Panc1 (cell line): ENCODE measurements around the gene CACNA1A. TPM values are rescaled to one million over a fixed set of nuclear protein-coding genes. Genes with fewer than 3 reads are reported as not detected.

Experiments used
- ATAC-seq: fragments of 200-7000 bp; cut with Tn5 transposase; 2 replicates; pipeline ENCODE4 v1.9.1; 2020; ENCODE audit warnings: mild to moderate bottlenecking, moderate library complexity
- Bru-seq: library from RNA; stranded (reverse); fragments of 400-500 nt; gene quantifications from one replicate; lab custom pipeline; 2021; lab: Mats Ljungman, UMichigan
- BruChase-seq, 2 experiments: library from RNA; stranded (reverse); fragments of 400-500 nt; gene quantifications; one replicate each; lab custom pipeline; 2021; lab: Mats Ljungman, UMichigan
- BruUV-seq: library from RNA; stranded (reverse); fragments of 400-500 nt; replicated peaks from 2 replicates; lab custom pipeline; 2021; lab: Mats Ljungman, UMichigan
- CTCF ChIA-PET: fragments of 300-600 bp; sonication (Branson Sonifier 250); formaldehyde crosslinking; loops from one replicate; lab custom pipeline; 2022; ENCODE audit warnings: antibody characterized with exemption; lab: Charles Lee
- POLR2A ChIA-PET: fragments of 300-600 bp; sonication (Branson Sonifier 250); formaldehyde crosslinking; loops from one replicate; lab custom pipeline; 2022; ENCODE audit warnings: antibody characterized with exemption; lab: Charles Lee
- DNase-seq: peaks from one replicate; pipeline ENCODE4 v3.0.0-alpha.2; 2010; ENCODE audit warnings: low read depth, low spot score
- H3K27ac ChIP-seq: 2 replicates; pipeline ENCODE4 v1.5.1; 2011; ENCODE audit warnings: mild to moderate bottlenecking, low read length, inconsistent platforms
- H3K27me3 ChIP-seq: fragments of 200-500 bp; sonication (Bioruptor generic); 2 replicates; pipeline ENCODE4 v1.6.0; 2014; ENCODE audit warnings: low read length, inconsistent platforms; ENCODE audit not compliant: control insufficient read depth, insufficient read depth
- H3K36me3 ChIP-seq: fragments of 200-500 bp; sonication (Bioruptor generic); 2 replicates; pipeline ENCODE4 v1.5.1; 2014; ENCODE audit warnings: inconsistent platforms, mild to moderate bottlenecking, low read length, moderate library complexity; ENCODE audit not compliant: control insufficient read depth, insufficient read depth
- H3K4me1 ChIP-seq: 2 replicates; pipeline ENCODE4 v1.5.1; 2011; ENCODE audit warnings: inconsistent platforms, mild to moderate bottlenecking, low read length, moderate library complexity; ENCODE audit not compliant: control insufficient read depth, insufficient read depth
- H3K4me3 ChIP-seq, 2 experiments: 2 replicates each; pipeline ENCODE4 v1.5.1; 2011 to 2012; ENCODE audit warnings: low read depth in 2 of 2, low read length in 2 of 2, mild to moderate bottlenecking in 2 of 2, inconsistent platforms in 1 of 2, moderate library complexity in 1 of 2
- H3K9me3 ChIP-seq: fragments of 200-500 bp; sonication (Bioruptor generic); 2 replicates; pipeline ENCODE4 v1.5.1; 2014; ENCODE audit warnings: low read depth, mild to moderate bottlenecking, inconsistent platforms, low read length, moderate library complexity; ENCODE audit not compliant: control insufficient read depth, insufficient read depth
- POLR2AphosphoS5 ChIP-seq: IDR thresholded peaks from 2 replicates; pipeline ENCODE4 v1.6.1; 2012; ENCODE audit warnings: mild to moderate bottlenecking, low read depth, low read length, moderate library complexity
- REST ChIP-seq, 2 experiments: IDR thresholded peaks; 2 replicates each; pipeline ENCODE4 v1.6.1; 2011 to 2012; ENCODE audit warnings: low read depth in 2 of 2, control low read depth in 1 of 2, low read length in 1 of 2, mild to moderate bottlenecking in 1 of 2, moderate library complexity in 1 of 2; ENCODE audit not compliant: insufficient read depth in 1 of 2
- SIN3A ChIP-seq: IDR thresholded peaks from 2 replicates; pipeline ENCODE4 v1.6.1; 2012; ENCODE audit warnings: low read depth, mild to moderate bottlenecking, low read length, moderate library complexity, borderline replicate concordance; ENCODE audit not compliant: insufficient read depth
- TCF7L2 ChIP-seq: IDR thresholded peaks from 2 replicates; pipeline ENCODE4 v1.6.1; 2011; ENCODE audit warnings: mild to moderate bottlenecking, low read depth, low read length, inconsistent platforms
- in situ Hi-C: cut with HindIII; loops from 2 replicates; pipeline ENCODE4 v1.10.0; 2016; ENCODE audit warnings: low sequenced_read_pairs, low pct_unique_long_range_greater_than_20kb
- intact Hi-C: fragments of 100-400 bp; cut with micrococcal nuclease; formaldehyde crosslinking; loops from one replicate; pipeline ENCODE4 v1.10.0; 2022; ENCODE audit not compliant: unreplicated experiment
- long read RNA-seq: library from polyadenylated mRNA; unstranded; transcript quantifications from one replicate; pipeline ENCODE4 v2.0.0, GENCODE V29; 2021; ENCODE audit not compliant: unreplicated experiment
- polyA plus RNA-seq: library from polyadenylated mRNA; unstranded; fragments of >200 nt; gene quantifications from one replicate; pipeline ENCODE4 v1.2.1, GENCODE V29; 2012; ENCODE audit warnings: missing spikeins; ENCODE audit not compliant: insufficient read length
- total RNA-seq: library from RNA; stranded (reverse); gene quantifications from one replicate; pipeline ENCODE4 v1.2.1, GENCODE V29; 2021; ENCODE audit not compliant: unreplicated experiment
- TF ChIP-seq, protein P1 (sequence below): fragments of 450-650 bp; IDR thresholded peaks from 2 replicates; pipeline ENCODE4 v1.5.1; 2017; ENCODE audit warnings: mild to moderate bottlenecking

The CACNA1A gene
- 0.51 TPM for total RNA-seq
- 1.1 TPM for polyA plus RNA-seq
- percentile 12 among the genes with signal in this experiment for Bru-seq, nascent RNA
- BruChase-seq, experiment 1, labeled RNA remaining after a 2-hour chase = percentile 9 among the genes with signal in this experiment
- BruChase-seq, experiment 2, labeled RNA remaining after a 6-hour chase = percentile 12 among the genes with signal in this experiment
- long read RNA-seq, partial matches to known transcripts = 0 of 1 reads
- long read RNA-seq, other reads (novel, unspliced or antisense) = 0 of 1 reads

DNA sequence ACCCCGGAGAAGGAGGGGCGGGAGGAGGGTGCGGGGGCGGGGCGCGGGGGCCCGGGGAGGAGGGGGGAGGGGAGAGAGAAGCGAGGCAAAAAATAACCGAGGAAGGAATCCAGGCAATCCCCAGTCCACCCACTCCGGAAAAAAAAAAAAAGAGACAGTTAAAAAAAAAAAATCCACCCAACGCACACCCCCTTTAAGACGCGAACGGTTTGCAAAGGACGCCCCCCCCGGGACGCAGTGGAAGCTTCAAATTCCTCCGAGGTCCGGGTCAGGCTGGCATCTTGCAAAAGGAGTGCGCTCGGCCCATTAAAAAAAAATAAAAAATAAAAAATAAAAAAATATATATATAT is at the start of gene CACNA1A:
TSS of gene CACNA1A (minus strand) at position 9 of the 350 bp plus-strand sequence. CDS start 255 bp downstream, outside the sequence.
- Histone ChIP-seq H3K4me1 (no peaks in the 10 kb centered on the region), H3K27ac (no peak within 1 kb of the TSS), H3K9me3 (no peaks in the 10 kb centered on the region), H3K4me3 (no peak within 1 kb of the TSS), H3K36me3 (no peaks in the 10 kb centered on the region), H3K27me3 (peaks cover 25% of the 10 kb centered on the region)
- intact Hi-C loops (no loop called here), in situ Hi-C loops (no loop called here)
- TF ChIP-seq TCF7L2 = no peak
- TF ChIP-seq REST (IDR thresholded peaks at IDR 0.05; ENCODE audit: insufficient read depth in 1 of 2, low read depth in 2 of 2, low read length in 1 of 2) = no peak
- TF ChIP-seq, protein P1, sequence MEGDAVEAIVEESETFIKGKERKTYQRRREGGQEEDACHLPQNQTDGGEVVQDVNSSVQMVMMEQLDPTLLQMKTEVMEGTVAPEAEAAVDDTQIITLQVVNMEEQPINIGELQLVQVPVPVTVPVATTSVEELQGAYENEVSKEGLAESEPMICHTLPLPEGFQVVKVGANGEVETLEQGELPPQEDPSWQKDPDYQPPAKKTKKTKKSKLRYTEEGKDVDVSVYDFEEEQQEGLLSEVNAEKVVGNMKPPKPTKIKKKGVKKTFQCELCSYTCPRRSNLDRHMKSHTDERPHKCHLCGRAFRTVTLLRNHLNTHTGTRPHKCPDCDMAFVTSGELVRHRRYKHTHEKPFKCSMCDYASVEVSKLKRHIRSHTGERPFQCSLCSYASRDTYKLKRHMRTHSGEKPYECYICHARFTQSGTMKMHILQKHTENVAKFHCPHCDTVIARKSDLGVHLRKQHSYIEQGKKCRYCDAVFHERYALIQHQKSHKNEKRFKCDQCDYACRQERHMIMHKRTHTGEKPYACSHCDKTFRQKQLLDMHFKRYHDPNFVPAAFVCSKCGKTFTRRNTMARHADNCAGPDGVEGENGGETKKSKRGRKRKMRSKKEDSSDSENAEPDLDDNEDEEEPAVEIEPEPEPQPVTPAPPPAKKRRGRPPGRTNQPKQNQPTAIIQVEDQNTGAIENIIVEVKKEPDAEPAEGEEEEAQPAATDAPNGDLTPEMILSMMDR = no peak
- no peak for TF ChIP-seq SIN3A
- no peak for TF ChIP-seq POLR2AphosphoS5
- CTCF ChIA-PET = no interaction called here
- ATAC-seq (no peak), DNase-seq (no peak)
- POLR2A ChIA-PET = no interaction called here
- no TSS peak for BruUV-seq

- H3K9me3 ChIP-seq = no peaks in the 10 kb centered on the region
- ChIA-PET POLR2A (no interaction called here), CTCF (no interaction called here)
- TF ChIP-seq REST (IDR thresholded peaks at IDR 0.05; ENCODE audit: insufficient read depth in 1 of 2, low read depth in 2 of 2, low read length in 1 of 2) = no peak
- no peak for TF ChIP-seq TCF7L2
- no peak for TF ChIP-seq SIN3A
- TF ChIP-seq, protein P1 = no peak
- TF ChIP-seq POLR2AphosphoS5 = no peak
- H3K27me3 ChIP-seq = no peaks in the 10 kb centered on the region; the same call in 1 of the 2 replicates
- in situ Hi-C loops = no loop called here
- no peak for ATAC-seq
- H3K4me1 ChIP-seq = no peaks in the 10 kb centered on the region
- H3K27ac ChIP-seq = no peak overlapping the region
- no peak for DNase-seq
- no TSS peak for BruUV-seq
- H3K4me3 ChIP-seq = no peak overlapping the region
- no peaks in the 10 kb centered on the region for H3K36me3 ChIP-seq
- intact Hi-C loops = no loop called here
Observed at GRCh38 chr19:13554506-13555240, 48.4 kb upstream of the CACNA1A start.
